ENCODE data around the gene ARHGAP10.

The ARHGAP10 gene

GRCh38 chr4:148044912-148045352 is 313.0 kb downstream of the ARHGAP10 start:
- no peak overlapping the region for H2BK5ac ChIP-seq (ENCODE audit: low read length)
- no peak overlapping the region for H3K4ac ChIP-seq (ENCODE audit: low read length)
- H2BK12ac ChIP-seq (ENCODE audit: low read length), result no peak overlapping the region
- no peaks in the 10 kb centered on the region for H3K9me3 ChIP-seq (replicated peaks in 1 of 2; ENCODE audit: control insufficient read depth in 2 of 2, insufficient read depth in 1 of 2, low read depth in 1 of 2, low read length in 2 of 2)
- H2BK15ac ChIP-seq (ENCODE audit: low read length), result no peak overlapping the region
- no peak overlapping the region for H3K4me3 ChIP-seq (ENCODE audit: low read length in 2 of 2)
- H2BK120ac ChIP-seq (ENCODE audit: low read depth, low read length), result no peak overlapping the region
- no peaks in the 10 kb centered on the region for H3K36me3 ChIP-seq (replicated peaks in 1 of 2; ENCODE audit: control insufficient read depth in 2 of 2, insufficient read depth in 2 of 2, low read length in 2 of 2)
- H3K4me1 ChIP-seq (ENCODE audit: control insufficient read depth in 2 of 2, insufficient read depth in 1 of 2, low read depth in 1 of 2, low read length in 2 of 2), result peaks cover 0 to 3% of the 10 kb centered on the region in 2 donors
- H4K91ac ChIP-seq (ENCODE audit: low read depth, low read length, poor library complexity), result no peak overlapping the region
- no peak overlapping the region for H3K23ac ChIP-seq (ENCODE audit: low read depth, low read length, poor library complexity)
- H3K4me2 ChIP-seq (ENCODE audit: insufficient read depth, low read length, poor library complexity, severe bottlenecking), result no peak overlapping the region
- no peak overlapping the region for H4K8ac ChIP-seq (ENCODE audit: low read depth, low read length)
- no peaks in the 10 kb centered on the region for H3K27me3 ChIP-seq (ENCODE audit: control insufficient read depth in 3 of 3, insufficient read depth in 3 of 3, low read depth in 1 of 3, low read length in 3 of 3)
- no peak overlapping the region for H3K18ac ChIP-seq (ENCODE audit: low read length)
- no peak overlapping the region for H3K27ac ChIP-seq (replicated peaks; ENCODE audit: low read length)
- H3K14ac ChIP-seq (ENCODE audit: low read length), result no peak overlapping the region
- no peak overlapping the region for H3K9ac ChIP-seq (ENCODE audit: low read depth, low read length, poor library complexity)
- no peak overlapping the region for H2AK5ac ChIP-seq (ENCODE audit: low read depth, low read length)
- no CpG with 5 or more reads among the region's 4 CpGs for WGBS, 2 donors (ENCODE audit: extremely low coverage in 2 of 2, insufficient read length in 2 of 2, insufficient replicate concordance in 1 of 2)
- DNase-seq (ENCODE audit: low spot score), result no peak
- H2AFZ ChIP-seq (ENCODE audit: low read length), result no peak overlapping the region
- H3K79me1 ChIP-seq (ENCODE audit: low read depth, low read length), result no peaks in the 10 kb centered on the region

GRCh38 chr4:148048598-148048997 is 316.7 kb downstream of the ARHGAP10 start:
- Histone ChIP-seq H3K4me2 (ENCODE audit: insufficient read depth, low read length, poor library complexity, severe bottlenecking) (no peak overlapping the region), H2AK5ac (ENCODE audit: low read depth, low read length) (no peak overlapping the region), H3K23ac (ENCODE audit: low read depth, low read length, poor library complexity) (no peak overlapping the region), H2BK120ac (ENCODE audit: low read depth, low read length) (no peak overlapping the region), H2BK15ac (ENCODE audit: low read length) (no peak overlapping the region), H3K27me3 (ENCODE audit: control insufficient read depth in 3 of 3, insufficient read depth in 3 of 3, low read depth in 1 of 3, low read length in 3 of 3) (no peaks in the 10 kb centered on the region), H3K79me1 (ENCODE audit: low read depth, low read length) (no peaks in the 10 kb centered on the region), H3K4me3 (ENCODE audit: low read length in 2 of 2) (no peak overlapping the region), H4K8ac (ENCODE audit: low read depth, low read length) (no peak overlapping the region), H2AFZ (ENCODE audit: low read length) (no peak overlapping the region), H3K4ac (ENCODE audit: low read length) (no peak overlapping the region), H3K9me3 (replicated peaks in 1 of 2; ENCODE audit: control insufficient read depth in 2 of 2, insufficient read depth in 1 of 2, low read depth in 1 of 2, low read length in 2 of 2) (no peaks in the 10 kb centered on the region), H3K36me3 (replicated peaks in 1 of 2; ENCODE audit: control insufficient read depth in 2 of 2, insufficient read depth in 2 of 2, low read length in 2 of 2) (no peaks in the 10 kb centered on the region), H3K4me1 (ENCODE audit: control insufficient read depth in 2 of 2, insufficient read depth in 1 of 2, low read depth in 1 of 2, low read length in 2 of 2) (peaks cover 0 to 3% of the 10 kb centered on the region in 2 donors), H3K18ac (ENCODE audit: low read length) (no peak overlapping the region), H4K91ac (ENCODE audit: low read depth, low read length, poor library complexity) (no peak overlapping the region), H3K27ac (replicated peaks; ENCODE audit: low read length) (no peak overlapping the region), H3K9ac (ENCODE audit: low read depth, low read length, poor library complexity) (no peak overlapping the region), H2BK5ac (ENCODE audit: low read length) (no peak overlapping the region), H2BK12ac (ENCODE audit: low read length) (no peak overlapping the region), H3K14ac (ENCODE audit: low read length) (no peak overlapping the region)
- WGBS, 2 donors (ENCODE audit: extremely low coverage in 2 of 2, insufficient read length in 2 of 2, insufficient replicate concordance in 1 of 2), result no CpG with 5 or more reads among the region's 4 CpGs
- no peak for DNase-seq (ENCODE audit: low spot score)

- Histone ChIP-seq H3K36me3 (replicated peaks in 1 of 2; ENCODE audit: control insufficient read depth in 2 of 2, insufficient read depth in 2 of 2, low read length in 2 of 2) (no peaks in the 10 kb centered on the region), H2BK12ac (ENCODE audit: low read length) (no peak overlapping the region), H2BK120ac (ENCODE audit: low read depth, low read length) (no peak overlapping the region), H3K9ac (ENCODE audit: low read depth, low read length, poor library complexity) (no peak overlapping the region), H3K27ac (replicated peaks; ENCODE audit: low read length) (no peak overlapping the region), H2AFZ (ENCODE audit: low read length) (no peak overlapping the region), H4K8ac (ENCODE audit: low read depth, low read length) (no peak overlapping the region), H3K4me2 (ENCODE audit: insufficient read depth, low read length, poor library complexity, severe bottlenecking) (no peak overlapping the region), H2BK5ac (ENCODE audit: low read length) (no peak overlapping the region), H4K91ac (ENCODE audit: low read depth, low read length, poor library complexity) (no peak overlapping the region), H3K9me3 (replicated peaks in 1 of 2; ENCODE audit: control insufficient read depth in 2 of 2, insufficient read depth in 1 of 2, low read depth in 1 of 2, low read length in 2 of 2) (no peaks in the 10 kb centered on the region), H3K14ac (ENCODE audit: low read length) (no peak overlapping the region), H3K79me1 (ENCODE audit: low read depth, low read length) (no peaks in the 10 kb centered on the region), H3K27me3 (ENCODE audit: control insufficient read depth in 3 of 3, insufficient read depth in 3 of 3, low read depth in 1 of 3, low read length in 3 of 3) (no peaks in the 10 kb centered on the region), H2BK15ac (ENCODE audit: low read length) (no peak overlapping the region), H3K23ac (ENCODE audit: low read depth, low read length, poor library complexity) (no peak overlapping the region), H3K18ac (ENCODE audit: low read length) (no peak overlapping the region), H3K4me1 (ENCODE audit: control insufficient read depth in 2 of 2, insufficient read depth in 1 of 2, low read depth in 1 of 2, low read length in 2 of 2) (peaks cover 0 to 3% of the 10 kb centered on the region in 2 donors), H2AK5ac (ENCODE audit: low read depth, low read length) (no peak overlapping the region), H3K4ac (ENCODE audit: low read length) (no peak overlapping the region), H3K4me3 (ENCODE audit: low read length in 2 of 2) (no peak overlapping the region)
- WGBS, 2 donors (ENCODE audit: extremely low coverage in 2 of 2, insufficient read length in 2 of 2, insufficient replicate concordance in 1 of 2), result no CpG with 5 or more reads among the region's 4 CpGs
- DNase-seq (ENCODE audit: low spot score), result no peak
Measured at GRCh38 chr4:148051403-148051802, 319.5 kb downstream of the ARHGAP10 start.

- H3K23ac ChIP-seq (ENCODE audit: low read depth, low read length, poor library complexity), result no peak overlapping the region
- H3K9ac ChIP-seq (ENCODE audit: low read depth, low read length, poor library complexity), result no peak overlapping the region
- no peak overlapping the region for H2AFZ ChIP-seq (ENCODE audit: low read length)
- no peaks in the 10 kb centered on the region for H3K27me3 ChIP-seq (ENCODE audit: control insufficient read depth in 3 of 3, insufficient read depth in 3 of 3, low read depth in 1 of 3, low read length in 3 of 3)
- no peak overlapping the region for H2BK120ac ChIP-seq (ENCODE audit: low read depth, low read length)
- no peak overlapping the region for H2AK5ac ChIP-seq (ENCODE audit: low read depth, low read length)
- no peak overlapping the region for H4K8ac ChIP-seq (ENCODE audit: low read depth, low read length)
- no peak overlapping the region for H2BK5ac ChIP-seq (ENCODE audit: low read length)
- no peaks in the 10 kb centered on the region for H3K79me1 ChIP-seq (ENCODE audit: low read depth, low read length)
- no peaks in the 10 kb centered on the region for H3K9me3 ChIP-seq (replicated peaks in 1 of 2; ENCODE audit: control insufficient read depth in 2 of 2, insufficient read depth in 1 of 2, low read depth in 1 of 2, low read length in 2 of 2)
- H3K18ac ChIP-seq (ENCODE audit: low read length), result no peak overlapping the region
- H3K4me3 ChIP-seq (ENCODE audit: low read length in 2 of 2), result no peak overlapping the region
- no peak overlapping the region for H4K91ac ChIP-seq (ENCODE audit: low read depth, low read length, poor library complexity)
- no peak overlapping the region for H2BK12ac ChIP-seq (ENCODE audit: low read length)
- H3K4ac ChIP-seq (ENCODE audit: low read length), result no peak overlapping the region
- H3K4me1 ChIP-seq (ENCODE audit: control insufficient read depth in 2 of 2, insufficient read depth in 1 of 2, low read depth in 1 of 2, low read length in 2 of 2), result peaks cover 0 to 3% of the 10 kb centered on the region in 2 donors
- H3K4me2 ChIP-seq (ENCODE audit: insufficient read depth, low read length, poor library complexity, severe bottlenecking), result no peak overlapping the region
- H2BK15ac ChIP-seq (ENCODE audit: low read length), result no peak overlapping the region
- no peaks in the 10 kb centered on the region for H3K36me3 ChIP-seq (replicated peaks in 1 of 2; ENCODE audit: control insufficient read depth in 2 of 2, insufficient read depth in 2 of 2, low read length in 2 of 2)
- H3K14ac ChIP-seq (ENCODE audit: low read length), result no peak overlapping the region
- no peak overlapping the region for H3K27ac ChIP-seq (replicated peaks; ENCODE audit: low read length)
- DNase-seq (ENCODE audit: low spot score), result no peak
Measured at GRCh38 chr4:148052448-148052847, 320.6 kb downstream of the ARHGAP10 start.
